GM12891 (cell line): ENCODE measurements around the gene MPND. TPM values are rescaled to one million over a fixed set of nuclear protein-coding genes. Genes with fewer than 3 reads are reported as not detected.

ENCODE experiments used
- DNase-seq: peaks from one replicate; pipeline ENCODE4 v3.0.0; 2011; ENCODE audit warnings: low spot score; ENCODE audit not compliant: insufficient read length
- FAIRE-seq: peaks from 2 replicates; lab custom pipeline; 2011; peaks lifted over from hg19 to GRCh38; lab: Jason Lieb, UNC
- PAX5 ChIP-seq: IDR thresholded peaks from 2 replicates; pipeline ENCODE4 v1.6.1; 2011; ENCODE audit warnings: low read length, moderate library complexity, mild to moderate bottlenecking; ENCODE audit not compliant: insufficient read depth, severe bottlenecking
- POLR2A ChIP-seq: IDR thresholded peaks from 2 replicates; pipeline ENCODE4 v1.6.1; 2011; ENCODE audit warnings: low read depth, low read length, control low read depth
- POLR2AphosphoS5 ChIP-seq: IDR thresholded peaks from 2 replicates; pipeline ENCODE4 v1.6.1; 2011; ENCODE audit warnings: low read depth, low read length, control low read depth
- POU2F2 ChIP-seq: IDR thresholded peaks from 2 replicates; pipeline ENCODE4 v1.6.1; 2011; ENCODE audit warnings: low read depth, mild to moderate bottlenecking, control low read depth, low read length, moderate library complexity
- SPI1 ChIP-seq: IDR thresholded peaks from 2 replicates; pipeline ENCODE4 v1.6.1; 2011; ENCODE audit warnings: low read depth, low read length, control low read depth
- TAF1 ChIP-seq: IDR thresholded peaks from 2 replicates; pipeline ENCODE4 v1.6.1; 2011; ENCODE audit warnings: low read depth, low read length, control low read depth
- polyA plus RNA-seq: library from polyadenylated mRNA; unstranded; fragments of >200 nt; gene quantifications from one replicate; pipeline ENCODE4 v1.2.1, GENCODE V29; 2012; ENCODE audit warnings: low read depth, missing spikeins, inconsistent platforms; ENCODE audit not compliant: missing spikeins

The MPND gene
- polyA plus RNA-seq: 14.6 TPM

GRCh38 chr19:4343370-4344307, at the start of gene MPND:
TSS of gene MPND (plus strand) at chr19:4343562. CDS start at chr19:4343594, 32 bp downstream.
- FAIRE-seq (no peak), DNase-seq (peak; percentile 89)
- TF ChIP-seq POU2F2: no peak
- no peak for TF ChIP-seq POLR2AphosphoS5
- TF ChIP-seq TAF1: no peak
- TF ChIP-seq POLR2A: no peak
- TF ChIP-seq PAX5: no peak
- no peak for TF ChIP-seq SPI1

- no peak for DNase-seq
- no peak for FAIRE-seq
- TF ChIP-seq POLR2A: no peak
- no peak for TF ChIP-seq PAX5
- no peak for TF ChIP-seq POU2F2
- TF ChIP-seq POLR2AphosphoS5: no peak
- TF ChIP-seq TAF1: no peak
- TF ChIP-seq SPI1: no peak
Observed at GRCh38 chr19:4294389-4294788, 49.0 kb upstream of the MPND start.

GRCh38 chr19:4295972-4296771, 47.2 kb upstream of the MPND start:
- DNase-seq (no peak), FAIRE-seq (no peak)
- TF ChIP-seq POLR2A: no peak
- no peak for TF ChIP-seq PAX5
- TF ChIP-seq TAF1: no peak
- TF ChIP-seq POLR2AphosphoS5: no peak
- no peak for TF ChIP-seq SPI1
- TF ChIP-seq POU2F2: no peak

GRCh38 chr19:4297901-4298809, 45.2 kb upstream of the MPND start:
- TF ChIP-seq POLR2A (no peak), TAF1 (no peak)
- FAIRE-seq (no peak), DNase-seq (no peak)

GRCh38 chr19:4298810-4299550, 44.4 kb upstream of the MPND start:
- FAIRE-seq (no peak), DNase-seq (no peak)
- no peak for TF ChIP-seq POU2F2
- TF ChIP-seq POLR2A: no peak
- TF ChIP-seq SPI1: no peak
- no peak for TF ChIP-seq POLR2AphosphoS5
- TF ChIP-seq TAF1: no peak
- no peak for TF ChIP-seq PAX5

GRCh38 chr19:4300589-4300988, 42.8 kb upstream of the MPND start:
- TF ChIP-seq POLR2AphosphoS5: no peak
- TF ChIP-seq POLR2A: no peak
- no peak for TF ChIP-seq SPI1
- TF ChIP-seq TAF1: no peak
- no peak for TF ChIP-seq POU2F2
- TF ChIP-seq PAX5: no peak
- DNase-seq (no peak), FAIRE-seq (no peak)

GRCh38 chr19:4301590-4302242, 41.6 kb upstream of the MPND start:
- TF ChIP-seq TAF1 (no peak), PAX5 (no peak), SPI1 (no peak), POU2F2 (no peak), POLR2AphosphoS5 (no peak), POLR2A (no peak)
- FAIRE-seq (no peak), DNase-seq (no peak)

- TF ChIP-seq TAF1 (no peak), PAX5 (no peak), POU2F2 (no peak), POLR2A (no peak)
- no peak for FAIRE-seq
Observed at GRCh38 chr19:4302243-4302640, 41.1 kb upstream of the MPND start, which contains the start of gene TMIGD2. TSS of gene TMIGD2 (minus strand) at chr19:4302389. CDS start at chr19:4302385, 4 bp downstream.

More at GRCh38 chr19:4302243-4302640, 41.1 kb upstream of the MPND start, which contains the start of gene TMIGD2:
- no peak for DNase-seq
